Breast epithelium (tissue), 3 donors: ENCODE measurements around the gene MED9.
A peak's percentile ranks its signal among the peaks of the same experiment; 100 is the strongest.

Experiments used
- POLR2AphosphoS5 ChIP-seq, 3 donors: sonication (generic); formaldehyde crosslinking; IDR thresholded peaks; one replicate each; pipeline ENCODE4 v1.6.1; 2017; ENCODE audit warnings: antibody characterized with exemption in 3 of 3
- TF ChIP-seq, protein P1 (sequence below), 3 donors: fragments of 450-650 bp; IDR thresholded peaks; one replicate each; pipeline ENCODE4 v1.5.1; 2016 to 2017; ENCODE audit warnings: antibody characterized with exemption in 3 of 3, mild to moderate bottlenecking in 3 of 3, moderate library complexity in 3 of 3

DNA sequence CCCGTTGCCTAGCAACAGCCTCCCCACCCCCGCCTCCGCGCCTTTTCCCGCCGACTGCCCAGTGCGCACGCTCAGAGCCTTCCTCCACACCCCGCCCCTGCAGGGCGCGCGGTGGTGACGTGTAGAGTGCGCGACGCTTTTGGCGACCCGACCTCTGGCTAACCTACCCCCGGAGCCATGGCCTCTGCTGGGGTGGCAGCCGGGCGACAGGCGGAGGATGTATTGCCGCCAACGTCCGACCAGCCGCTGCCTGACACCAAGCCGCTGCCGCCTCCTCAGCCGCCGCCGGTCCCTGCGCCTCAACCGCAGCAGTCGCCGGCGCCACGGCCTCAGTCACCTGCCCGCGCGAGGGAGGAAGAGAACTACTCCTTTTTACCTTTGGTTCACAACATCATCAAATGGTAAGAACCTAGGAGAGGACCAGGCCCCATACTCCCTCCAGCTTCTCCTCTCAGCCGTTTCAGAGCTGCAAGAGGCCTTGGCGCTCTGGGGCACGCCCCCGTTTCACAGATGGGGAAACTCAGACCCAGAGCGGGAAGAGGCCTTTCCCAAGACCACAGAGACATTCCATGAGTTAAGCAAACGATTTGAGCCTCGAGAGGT is at the start of gene MED9:
- peak; percentile 83 to 91 (median 83) for TF ChIP-seq POLR2AphosphoS5 (IDR thresholded peaks at IDR 0.05)
- TF ChIP-seq, protein P1, sequence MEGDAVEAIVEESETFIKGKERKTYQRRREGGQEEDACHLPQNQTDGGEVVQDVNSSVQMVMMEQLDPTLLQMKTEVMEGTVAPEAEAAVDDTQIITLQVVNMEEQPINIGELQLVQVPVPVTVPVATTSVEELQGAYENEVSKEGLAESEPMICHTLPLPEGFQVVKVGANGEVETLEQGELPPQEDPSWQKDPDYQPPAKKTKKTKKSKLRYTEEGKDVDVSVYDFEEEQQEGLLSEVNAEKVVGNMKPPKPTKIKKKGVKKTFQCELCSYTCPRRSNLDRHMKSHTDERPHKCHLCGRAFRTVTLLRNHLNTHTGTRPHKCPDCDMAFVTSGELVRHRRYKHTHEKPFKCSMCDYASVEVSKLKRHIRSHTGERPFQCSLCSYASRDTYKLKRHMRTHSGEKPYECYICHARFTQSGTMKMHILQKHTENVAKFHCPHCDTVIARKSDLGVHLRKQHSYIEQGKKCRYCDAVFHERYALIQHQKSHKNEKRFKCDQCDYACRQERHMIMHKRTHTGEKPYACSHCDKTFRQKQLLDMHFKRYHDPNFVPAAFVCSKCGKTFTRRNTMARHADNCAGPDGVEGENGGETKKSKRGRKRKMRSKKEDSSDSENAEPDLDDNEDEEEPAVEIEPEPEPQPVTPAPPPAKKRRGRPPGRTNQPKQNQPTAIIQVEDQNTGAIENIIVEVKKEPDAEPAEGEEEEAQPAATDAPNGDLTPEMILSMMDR (IDR thresholded peaks at IDR 0.05): no peak
